ENCODE results near the gene ERCC6L. TPM values are rescaled to one million over a fixed set of nuclear protein-coding genes. Genes with fewer than 3 reads are reported as not detected.
"Not testable (repeated sequence)": the region's sequence is repeated elsewhere in the genome, so short reads cannot be mapped to it uniquely, and the experiment has no call there.

ERCC6L gene
- total RNA-seq, 4 donors from 2014 or later, result 0.13 to 0.81 (median 0.34) TPM; not detected in 1

- WGBS, 2 donors, result 85 to 100% methylated on average over 1 to 3 of the region's 3 CpGs
- DNase-seq (ENCODE audit: low spot score in 2 of 2), result no peak
- TF ChIP-seq CTCF (IDR thresholded peaks at IDR 0.05), result no peak
- TF ChIP-seq POLR2A (IDR thresholded peaks at IDR 0.05), result no peak
- no peak overlapping the region for H3K4me3 ChIP-seq (ENCODE audit: low read depth, poor library complexity, severe bottlenecking)
- intact Hi-C loops (cut with DNase I; ENCODE audit: low total_unique reads), result no loop called here
These were observed 6.7 kb upstream of the ERCC6L start for GRCh38 chrX:72245461-72246089.

- intact Hi-C loops (cut with DNase I; ENCODE audit: low total_unique reads), result no loop called here
- no peak for DNase-seq (ENCODE audit: low spot score in 2 of 2)
- 24 to 28% methylated on average over 3 of the region's 3 CpGs for WGBS, 2 donors
- TF ChIP-seq POLR2A (IDR thresholded peaks at IDR 0.05), result no peak
- H3K4me3 ChIP-seq (ENCODE audit: low read depth, poor library complexity, severe bottlenecking), result no peak overlapping the region
These were observed 4.6 kb upstream of the ERCC6L start for GRCh38 chrX:72243472-72243871.

- intact Hi-C loops (cut with DNase I; ENCODE audit: low total_unique reads), result no loop called here
These were observed 2.1 kb upstream of the ERCC6L start for GRCh38 chrX:72240976-72241375.

GRCh38 chrX:72238183-72238582 is 644 bp downstream of the ERCC6L start:
- no peak overlapping the region for H3K4me3 ChIP-seq (ENCODE audit: low read depth, poor library complexity, severe bottlenecking)
- intact Hi-C loops (cut with DNase I; ENCODE audit: low total_unique reads), result no loop called here
- TF ChIP-seq CTCF (IDR thresholded peaks at IDR 0.05), result no peak
- no peak for TF ChIP-seq POLR2A (IDR thresholded peaks at IDR 0.05)
- DNase-seq (ENCODE audit: low spot score in 2 of 2), result no peak
- 9 to 39% methylated on average over 6 of the region's 6 CpGs for WGBS, 2 donors

More at GRCh38 chrX:72240976-72241375, 2.1 kb upstream of the ERCC6L start:
- 82 to 83% methylated on average over 4 of the region's 4 CpGs for WGBS, 2 donors
- no peak overlapping the region for H3K4me3 ChIP-seq (ENCODE audit: low read depth, poor library complexity, severe bottlenecking)
- no peak for DNase-seq (ENCODE audit: low spot score in 2 of 2)
- TF ChIP-seq CTCF (IDR thresholded peaks at IDR 0.05) (no peak), POLR2A (IDR thresholded peaks at IDR 0.05) (no peak)

GRCh38 chrX:72236841-72237240 is 2.0 kb downstream of the ERCC6L start:
- intact Hi-C loops (cut with DNase I; ENCODE audit: low total_unique reads), result no loop called here
- H3K4me3 ChIP-seq (ENCODE audit: low read depth, poor library complexity, severe bottlenecking), result no peak overlapping the region
- DNase-seq (ENCODE audit: low spot score in 2 of 2), result no peak
- 81 to 96% methylated on average over 4 of the region's 4 CpGs for WGBS, 2 donors
- TF ChIP-seq POLR2A (IDR thresholded peaks at IDR 0.05) (no peak), CTCF (IDR thresholded peaks at IDR 0.05) (no peak)

GRCh38 chrX:72230290-72230689 is 8.5 kb downstream of the ERCC6L start:
- WGBS, 2 donors, result 89 to 93% methylated on average over 3 of the region's 3 CpGs

GRCh38 chrX:72220375-72220774 is 18.5 kb downstream of the ERCC6L start:
- DNase-seq (ENCODE audit: low spot score in 2 of 2); intact Hi-C loops (cut with DNase I; ENCODE audit: low total_unique reads); H3K4me3 ChIP-seq (ENCODE audit: low read depth, poor library complexity, severe bottlenecking): not testable (repeated sequence)
- 84 to 88% methylated on average over 3 of the region's 3 CpGs for WGBS, 2 donors

More at GRCh38 chrX:72230290-72230689, 8.5 kb downstream of the ERCC6L start:
- intact Hi-C loops (cut with DNase I; ENCODE audit: low total_unique reads), result no loop called here
- no peak overlapping the region for H3K4me3 ChIP-seq (ENCODE audit: low read depth, poor library complexity, severe bottlenecking)
- no peak for DNase-seq (ENCODE audit: low spot score in 2 of 2)
- TF ChIP-seq CTCF (IDR thresholded peaks at IDR 0.05) (no peak), POLR2A (IDR thresholded peaks at IDR 0.05) (no peak)

All from lower leg skin (tissue), 4 donors.